GM19467 (cell line): ENCODE results near the gene GGA3.
"Not testable (repeated sequence)": the region's sequence is repeated elsewhere in the genome, so short reads cannot be mapped to it uniquely, and the experiment has no call there.

Experiments used
- ATAC-seq: cut with Tn5 transposase; IDR thresholded peaks from one replicate; pipeline ENCODE4 v1.9.1; 2021; ENCODE audit warnings: mild to moderate bottlenecking, moderate library complexity; ENCODE audit not compliant: unreplicated experiment

The GGA3 gene

DNA sequence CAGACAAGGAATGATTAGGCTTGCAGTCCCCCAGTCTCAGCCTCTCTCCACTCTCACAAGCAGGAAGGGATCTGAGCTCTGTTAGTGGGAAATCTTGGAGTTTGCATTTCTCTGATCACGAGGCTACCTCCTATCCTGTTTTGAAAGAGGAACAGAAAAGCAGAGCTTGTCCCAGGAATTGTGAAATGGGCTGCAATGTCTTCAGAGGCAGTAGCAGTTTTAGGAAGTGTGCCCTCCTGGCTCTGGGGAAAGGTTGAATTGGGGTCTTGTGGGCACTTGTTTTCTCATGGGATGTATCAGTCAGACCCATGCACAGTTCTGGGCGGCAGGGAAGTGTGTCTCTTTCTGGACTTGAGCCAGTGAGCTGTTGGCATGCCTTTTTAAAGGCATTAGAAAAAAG lies 33.1 kb downstream of the GGA3 start:
- no peak for ATAC-seq

GRCh38 chr17:75227729-75228128 lies 33.7 kb downstream of the GGA3 start:
- no peak for ATAC-seq

GRCh38 chr17:75225016-75225415 lies 36.4 kb downstream of the GGA3 start:
- no peak for ATAC-seq

DNA sequence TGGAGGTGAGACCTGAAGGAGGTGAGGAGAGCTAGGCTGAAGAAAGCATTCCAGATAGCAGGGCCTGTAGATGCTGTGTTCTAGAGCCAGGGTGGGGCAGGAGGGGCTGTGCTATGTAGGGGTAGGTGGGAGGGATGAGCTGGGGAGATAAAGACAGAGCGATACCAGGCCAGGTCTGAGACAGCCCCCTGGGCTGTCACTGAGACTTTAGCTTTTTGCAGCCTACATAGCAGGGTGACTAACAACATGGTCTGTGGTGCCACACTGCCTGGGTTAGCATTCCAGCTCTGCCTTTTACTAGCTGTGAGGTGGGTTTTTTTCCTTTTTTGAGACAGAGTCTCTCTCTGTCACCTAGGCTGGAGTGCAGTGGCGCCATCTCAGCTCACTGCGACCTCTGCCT lies 41.6 kb downstream of the GGA3 start:
- ATAC-seq: no peak

DNA sequence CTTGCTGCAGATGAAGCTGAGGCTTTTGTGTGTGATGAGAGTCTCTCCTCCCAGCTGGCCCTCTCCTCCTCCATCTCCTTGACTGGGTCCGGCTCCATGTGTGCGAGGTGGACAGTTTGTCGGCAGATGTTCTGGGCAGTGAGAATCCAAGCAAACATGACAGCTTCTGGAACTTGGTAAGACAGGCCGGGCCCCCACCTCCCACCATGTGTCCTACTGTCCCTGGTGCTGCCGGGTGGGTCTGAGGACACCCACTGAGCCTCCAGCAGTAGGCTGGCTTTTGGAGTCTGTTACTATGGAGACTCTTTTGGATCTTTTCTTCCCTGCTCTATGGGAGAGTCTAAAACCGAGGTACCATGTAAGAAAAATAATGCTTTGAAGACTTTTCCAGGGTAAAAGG lies 43.3 kb downstream of the GGA3 start:
- no peak for ATAC-seq

DNA sequence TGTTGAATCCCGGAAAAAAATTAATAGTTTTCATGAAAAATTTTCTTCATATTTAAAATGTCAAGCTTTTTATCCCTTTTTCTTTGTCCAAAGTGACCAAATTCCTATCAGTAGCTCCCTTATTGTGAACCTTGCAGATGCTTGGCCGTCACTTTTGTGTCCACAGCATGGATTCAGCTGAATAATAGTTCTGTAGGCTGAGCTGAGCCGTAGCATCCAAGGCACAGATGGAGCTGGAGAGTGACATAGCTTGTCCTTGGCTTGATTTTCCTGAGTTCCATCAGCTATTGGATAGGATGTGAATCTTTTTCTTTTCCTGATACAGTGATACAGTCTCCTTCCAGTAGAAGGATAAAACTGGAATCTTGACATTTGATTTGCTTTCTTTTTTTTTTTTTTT lies 52.3 kb downstream of the GGA3 start:
- no peak for ATAC-seq

GRCh38 chr17:75208161-75208560 lies 53.2 kb downstream of the GGA3 start:
- ATAC-seq: no peak

- ATAC-seq: no peak
Observed at GRCh38 chr17:75207760-75208159, 53.6 kb downstream of the GGA3 start.

DNA sequence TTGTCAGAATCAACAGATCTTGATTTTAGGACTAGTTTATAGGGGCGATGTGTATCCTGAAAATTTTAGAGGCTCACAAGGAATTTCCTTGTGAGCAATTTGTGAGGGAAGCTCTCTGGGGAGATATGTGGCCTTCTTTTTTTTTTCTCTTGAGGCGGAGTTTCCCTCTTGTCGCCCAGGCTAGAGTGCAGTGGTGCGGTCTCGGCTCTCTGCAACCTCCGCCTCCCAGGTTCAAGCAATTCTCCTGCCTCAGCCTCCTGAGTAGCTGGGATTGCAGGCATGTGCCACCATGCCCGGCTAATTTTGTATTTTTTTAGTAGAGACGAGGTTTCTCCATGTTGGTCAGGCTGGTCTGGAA lies 54.4 kb downstream of the GGA3 start:
- not testable (repeated sequence) for ATAC-seq

DNA sequence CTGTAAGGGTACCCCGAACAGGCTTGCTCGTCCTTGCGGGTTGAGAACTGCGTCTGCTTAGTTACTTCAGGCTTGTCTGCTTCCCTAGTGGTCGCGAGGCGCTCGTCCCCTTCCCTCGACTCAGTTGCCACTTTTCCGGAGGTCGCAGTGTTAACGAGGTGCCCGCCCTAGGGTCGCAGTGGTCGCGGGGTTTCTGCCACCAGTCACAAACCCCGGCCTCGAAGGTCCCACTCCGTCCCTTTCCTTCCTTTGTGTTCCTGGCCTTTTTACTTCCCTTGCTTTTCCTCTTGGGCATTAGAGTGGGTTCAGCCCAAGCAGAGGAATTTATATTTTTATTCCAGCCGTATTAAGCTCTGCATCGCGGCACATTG lies 55.6 kb downstream of the GGA3 start:
- ATAC-seq: peak; percentile 13

GRCh38 chr17:75205037-75205792 lies 56.2 kb downstream of the GGA3 start, which contains the start of gene NUP85:
Gene NUP85, plus strand, starts transcription at chr17:75205679. Its CDS starts 83 bp downstream, at chr17:75205762.
- ATAC-seq: peak; percentile 57

DNA sequence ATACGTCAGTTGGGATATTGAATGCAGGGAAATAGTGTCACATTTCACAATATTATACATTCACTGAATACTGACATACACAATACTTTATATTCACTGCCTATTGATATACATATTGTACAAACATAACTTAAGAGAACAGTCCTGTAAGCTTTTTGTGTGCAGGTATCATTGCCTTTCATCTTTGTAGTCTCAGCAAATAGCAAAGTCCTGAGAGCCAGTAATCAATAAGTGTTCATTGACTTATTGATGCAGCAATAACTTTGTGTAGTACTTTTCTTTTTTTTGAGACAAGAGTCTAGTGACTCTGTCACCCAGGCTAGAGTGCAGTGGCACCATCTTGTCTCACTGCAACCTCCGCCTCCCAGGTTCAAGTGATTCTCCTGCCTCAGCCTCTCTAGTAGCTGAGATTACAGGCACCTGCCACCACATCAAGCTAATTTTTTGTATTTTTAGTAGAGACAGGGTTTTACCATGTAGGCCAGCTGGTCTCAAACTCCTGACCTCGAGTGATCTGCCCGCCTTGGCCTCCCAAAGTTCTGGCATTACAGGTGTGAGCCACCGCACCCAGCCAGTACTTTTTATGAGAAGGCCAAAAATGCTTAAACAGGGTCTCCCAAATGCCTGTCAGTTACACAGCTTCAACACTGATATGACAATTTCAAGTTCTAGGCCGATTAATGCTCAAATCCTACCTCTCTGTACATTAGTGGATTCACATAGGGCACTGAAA lies 61.4 kb downstream of the GGA3 start:
- no peak for ATAC-seq

- ATAC-seq: no peak
Observed at GRCh38 chr17:75194879-75195278, 66.5 kb downstream of the GGA3 start.

- ATAC-seq: no peak
Observed at GRCh38 chr17:75191584-75191983, 69.8 kb downstream of the GGA3 start.

- ATAC-seq: no peak
Observed at GRCh38 chr17:75188614-75189013, 72.8 kb downstream of the GGA3 start.
